ENCODE data around the gene JAG2.

JAG2 gene

GRCh38 chr14:105178069-105178867 lies 9.7 kb upstream of the JAG2 start:
- TF ChIP-seq CTCF (conservative IDR thresholded peaks at IDR 0.05; ENCODE audit: low read length) = no peak
- no peak overlapping the region for H3K4me3 ChIP-seq (ENCODE audit: low read length)
- DNase-seq (ENCODE audit: low read depth) = no peak

- no peak for TF ChIP-seq CTCF (conservative IDR thresholded peaks at IDR 0.05; ENCODE audit: low read length)
- DNase-seq (ENCODE audit: low read depth) = no peak
- no peak overlapping the region for H3K4me3 ChIP-seq (ENCODE audit: low read length)
Observed at GRCh38 chr14:105177082-105177481, 8.5 kb upstream of the JAG2 start.

- DNase-seq (ENCODE audit: low read depth) = no peak
Observed at GRCh38 chr14:105176513-105176912, 7.9 kb upstream of the JAG2 start.

GRCh38 chr14:105173901-105174894 lies 5.6 kb upstream of the JAG2 start:
- TF ChIP-seq CTCF (conservative IDR thresholded peaks at IDR 0.05; ENCODE audit: low read length) = no peak
- no peak for DNase-seq (ENCODE audit: low read depth)
- H3K4me3 ChIP-seq (ENCODE audit: low read length) = no peak overlapping the region

More at GRCh38 chr14:105176513-105176912, 7.9 kb upstream of the JAG2 start:
- TF ChIP-seq CTCF (conservative IDR thresholded peaks at IDR 0.05; ENCODE audit: low read length) = no peak
- H3K4me3 ChIP-seq (ENCODE audit: low read length) = no peak overlapping the region

- no peak for DNase-seq (ENCODE audit: low read depth)
- no peak for TF ChIP-seq CTCF (conservative IDR thresholded peaks at IDR 0.05; ENCODE audit: low read length)
- no peak overlapping the region for H3K4me3 ChIP-seq (ENCODE audit: low read length)
Observed at GRCh38 chr14:105173145-105173544, 4.6 kb upstream of the JAG2 start.

- no peak overlapping the region for H3K4me3 ChIP-seq (ENCODE audit: low read length)
- no peak for TF ChIP-seq CTCF (conservative IDR thresholded peaks at IDR 0.05; ENCODE audit: low read length)
- no peak for DNase-seq (ENCODE audit: low read depth)
Observed at GRCh38 chr14:105172476-105172875, 3.9 kb upstream of the JAG2 start.

All from AG10803 (cell line).